HepG2 (cell line): ENCODE measurements around the gene STK32C. TPM values are rescaled to one million over a fixed set of nuclear protein-coding genes. Genes with fewer than 3 reads are reported as not detected.

Source experiments
- DZIP1 ChIP-seq: sonication (generic); formaldehyde crosslinking; IDR thresholded peaks from 2 replicates; pipeline ENCODE4 v1.5.0; 2020; ENCODE audit warnings: mild to moderate bottlenecking, missing genetic modification reagents
- GRHL1 ChIP-seq: sonication (generic); formaldehyde crosslinking; conservative IDR thresholded peaks from 2 replicates; pipeline ENCODE4 v1.8.0; 2022; ENCODE audit warnings: missing genetic modification reagents
- HIC2 ChIP-seq: sonication (generic); formaldehyde crosslinking; IDR thresholded peaks from 2 replicates; pipeline ENCODE4 v1.9.0; 2022; ENCODE audit warnings: low read depth, missing genetic modification reagents
- HIVEP1 ChIP-seq: sonication (generic); formaldehyde crosslinking; IDR thresholded peaks from 2 replicates; pipeline ENCODE4 v1.4.0; 2020; ENCODE audit warnings: mild to moderate bottlenecking, missing genetic modification reagents
- HNRNPK ChIP-seq: fragments of 200-400 bp; formaldehyde crosslinking; IDR thresholded peaks from 2 replicates; pipeline ENCODE4 v1.6.1; 2018; ENCODE audit warnings: low read length, low read depth, moderate library complexity, mild to moderate bottlenecking; ENCODE audit not compliant: poor library complexity, severe bottlenecking
- IRF2 ChIP-seq: IDR thresholded peaks from 2 replicates; pipeline ENCODE4 v1.6.1; 2018; ENCODE audit warnings: missing genetic modification reagents, missing compliant biosample characterization
- KDM2A ChIP-seq: sonication (generic); formaldehyde crosslinking; IDR thresholded peaks from 2 replicates; pipeline ENCODE4 v1.4.0; 2020; ENCODE audit warnings: low read depth, missing genetic modification reagents, borderline replicate concordance
- MIER3 ChIP-seq: IDR thresholded peaks from 2 replicates; pipeline ENCODE4 v1.6.1; 2016; ENCODE audit warnings: missing compliant biosample characterization, borderline replicate concordance
- MXI1 ChIP-seq: IDR thresholded peaks from 3 replicates; pipeline ENCODE4 v1.6.1; 2012; ENCODE audit warnings: low read depth, low read length, inconsistent platforms, borderline replicate concordance
- POLR2A ChIP-seq, 2 experiments: IDR thresholded peaks; 2 replicates each; pipeline ENCODE4 v1.6.1; 2011; ENCODE audit warnings: low read depth in 2 of 2, low read length in 2 of 2, mild to moderate bottlenecking in 1 of 2, moderate library complexity in 1 of 2; ENCODE audit not compliant: insufficient read depth in 1 of 2
- POLR2AphosphoS2 ChIP-seq: IDR thresholded peaks from 2 replicates; pipeline ENCODE4 v1.6.1; 2011; ENCODE audit warnings: low read depth, low read length, improper control_type of control experiment
- REPIN1 ChIP-seq: sonication (generic); formaldehyde crosslinking; IDR thresholded peaks from 2 replicates; pipeline ENCODE4 v1.8.0; 2022; ENCODE audit warnings: missing genetic modification reagents, low read depth, mild to moderate bottlenecking, borderline replicate concordance
- SIN3B ChIP-seq: fragments of 150-350 bp; IDR thresholded peaks from 2 replicates; pipeline ENCODE4 v1.6.1; 2014; ENCODE audit warnings: low read length
- ZEB1 ChIP-seq: IDR thresholded peaks from 2 replicates; pipeline ENCODE4 v1.6.1; 2012; ENCODE audit warnings: mild to moderate bottlenecking, low read depth, inconsistent platforms; ENCODE audit not compliant: insufficient replicate concordance
- ZFX ChIP-seq: sonication (generic); formaldehyde crosslinking; IDR thresholded peaks from 2 replicates; pipeline ENCODE4 v1.4.0; 2020; ENCODE audit warnings: mild to moderate bottlenecking, low read depth, missing genetic modification reagents, moderate library complexity
- ZNF124 ChIP-seq: sonication (generic); formaldehyde crosslinking; IDR thresholded peaks from 2 replicates; pipeline ENCODE4 v1.4.0; 2020; ENCODE audit warnings: missing genetic modification reagents
- ZNF251 ChIP-seq: sonication (generic); formaldehyde crosslinking; IDR thresholded peaks from 2 replicates; pipeline ENCODE4 v1.9.0; 2021; ENCODE audit warnings: mild to moderate bottlenecking, missing genetic modification reagents
- ZNF362 ChIP-seq: sonication (generic); formaldehyde crosslinking; IDR thresholded peaks from 2 replicates; pipeline ENCODE4 v1.4.0; 2020; ENCODE audit warnings: missing genetic modification reagents, mild to moderate bottlenecking, borderline replicate concordance
- ZNF383 ChIP-seq: sonication (generic); formaldehyde crosslinking; IDR thresholded peaks from 2 replicates; pipeline ENCODE4 v1.4.0; 2020; ENCODE audit warnings: missing genetic modification reagents, mild to moderate bottlenecking, borderline replicate concordance
- ZNF691 ChIP-seq: sonication (generic); formaldehyde crosslinking; IDR thresholded peaks from 2 replicates; pipeline ENCODE4 v1.4.0; 2020; ENCODE audit warnings: missing genetic modification reagents, low read depth, mild to moderate bottlenecking, borderline replicate concordance
- ZNF720 ChIP-seq: sonication (generic); formaldehyde crosslinking; IDR thresholded peaks from 2 replicates; pipeline ENCODE4 v1.4.0; 2020; ENCODE audit warnings: missing genetic modification reagents
- polyA plus RNA-seq, 8 experiments: library from polyadenylated mRNA; depleted of rRNA in 3 of 8; stranded (reverse) in 7 of 8; unstranded in 1 of 8; fragments of >200 nt; fragmentation: Illumina TruSeq in 4 of 8; extraction: Trizol in 4 of 8; gene quantifications; 2 replicates each; pipeline versions ENCODE4 v1.2.1 to v1.2.3, GENCODE V29; 2011 to 2016; ENCODE audit warnings: low read depth in 4 of 8, missing spikeins in 1 of 8, mixed read lengths in 1 of 8; ENCODE audit not compliant: insufficient read depth in 1 of 8
- total RNA-seq, 5 experiments: library from RNA; depleted of rRNA; stranded (reverse); fragments of >200 nt; fragmentation: Illumina TruSeq; extraction: Trizol; gene quantifications; 2 replicates each; pipeline ENCODE4 v1.2.3, GENCODE V29; 2016; ENCODE audit warnings: low read depth in 1 of 5

Gene STK32C
- total and polyA plus RNA-seq, 2 of the 13 experiments (the other 11 are each of a cell fraction or from before 2014, with no cell fraction given), result 10.9 to 19.4 TPM

- TF ChIP-seq HIC2 (CRISPR knock-in tag) (peak; percentile 33; the same call in 1 of the 2 replicates), POLR2A (IDR thresholded peaks at IDR 0.05; ENCODE audit: insufficient read depth in 1 of 2, low read depth in 2 of 2, low read length in 2 of 2) (no peak), ZFX (CRISPR knock-in tag) (peak; percentile 34; the same call in 1 of the 2 replicates), MXI1 (peak; percentile 48; the same call in 1 of the 3 replicates), MIER3 (no peak; the same call in 1 of the 2 replicates), ZEB1 (no peak), HNRNPK (no peak), ZNF383 (CRISPR knock-in tag) (no peak), ZNF691 (CRISPR knock-in tag) (no peak; the same call in 1 of the 2 replicates), DZIP1 (0 out of 2 replicates have a peak, but pooled peaks have one; percentile 61), ZNF362 (CRISPR knock-in tag) (no peak), REPIN1 (0 out of 2 replicates have a peak, but pooled peaks have one; percentile 50), SIN3B (no peak), POLR2AphosphoS2 (no peak), HIVEP1 (CRISPR knock-in tag) (no peak), IRF2 (CRISPR knock-in tag) (peak; percentile 30; the same call in 1 of the 2 replicates), GRHL1 (CRISPR knock-in tag) (no peak), ZNF251 (CRISPR knock-in tag) (no peak), ZNF124 (CRISPR knock-in tag) (0 out of 2 replicates have a peak, but pooled peaks have one; percentile 50), ZNF720 (CRISPR knock-in tag) (no peak), KDM2A (CRISPR knock-in tag) (peak; percentile 63; the same call in 1 of the 2 replicates)
These were observed 84.6 kb downstream of the STK32C start (continued) for GRCh38 chr10:132223156-132223590.
